ENCODE data around the gene MACROH2A2.

MACROH2A2 gene

DNA sequence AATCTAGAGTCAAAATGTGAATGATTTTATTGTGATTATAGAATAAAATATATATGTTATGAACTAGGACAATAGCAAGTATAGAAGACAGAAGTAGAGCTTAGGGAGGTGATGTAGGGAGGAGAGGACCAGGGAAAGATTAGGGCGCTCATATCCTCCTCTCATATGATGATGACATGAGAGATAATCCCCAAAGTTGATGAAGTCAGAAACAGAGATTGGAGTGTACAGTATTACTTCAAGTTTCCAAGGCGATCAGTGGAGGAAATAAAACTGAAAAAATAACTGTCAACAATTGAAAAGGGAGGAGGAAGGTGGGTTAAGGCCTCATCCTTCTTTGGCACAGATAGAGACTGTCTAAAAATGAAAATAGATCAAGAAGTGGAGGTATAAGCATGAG lies 14.9 kb downstream of the MACROH2A2 start:
- no peak for DNase-seq (ENCODE audit: low read depth)
- TF ChIP-seq, protein P1, sequence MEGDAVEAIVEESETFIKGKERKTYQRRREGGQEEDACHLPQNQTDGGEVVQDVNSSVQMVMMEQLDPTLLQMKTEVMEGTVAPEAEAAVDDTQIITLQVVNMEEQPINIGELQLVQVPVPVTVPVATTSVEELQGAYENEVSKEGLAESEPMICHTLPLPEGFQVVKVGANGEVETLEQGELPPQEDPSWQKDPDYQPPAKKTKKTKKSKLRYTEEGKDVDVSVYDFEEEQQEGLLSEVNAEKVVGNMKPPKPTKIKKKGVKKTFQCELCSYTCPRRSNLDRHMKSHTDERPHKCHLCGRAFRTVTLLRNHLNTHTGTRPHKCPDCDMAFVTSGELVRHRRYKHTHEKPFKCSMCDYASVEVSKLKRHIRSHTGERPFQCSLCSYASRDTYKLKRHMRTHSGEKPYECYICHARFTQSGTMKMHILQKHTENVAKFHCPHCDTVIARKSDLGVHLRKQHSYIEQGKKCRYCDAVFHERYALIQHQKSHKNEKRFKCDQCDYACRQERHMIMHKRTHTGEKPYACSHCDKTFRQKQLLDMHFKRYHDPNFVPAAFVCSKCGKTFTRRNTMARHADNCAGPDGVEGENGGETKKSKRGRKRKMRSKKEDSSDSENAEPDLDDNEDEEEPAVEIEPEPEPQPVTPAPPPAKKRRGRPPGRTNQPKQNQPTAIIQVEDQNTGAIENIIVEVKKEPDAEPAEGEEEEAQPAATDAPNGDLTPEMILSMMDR (conservative IDR thresholded peaks at IDR 0.05; ENCODE audit: low read depth, low read length): no peak
- H3K4me3 ChIP-seq (ENCODE audit: low read length): no peak overlapping the region

DNA sequence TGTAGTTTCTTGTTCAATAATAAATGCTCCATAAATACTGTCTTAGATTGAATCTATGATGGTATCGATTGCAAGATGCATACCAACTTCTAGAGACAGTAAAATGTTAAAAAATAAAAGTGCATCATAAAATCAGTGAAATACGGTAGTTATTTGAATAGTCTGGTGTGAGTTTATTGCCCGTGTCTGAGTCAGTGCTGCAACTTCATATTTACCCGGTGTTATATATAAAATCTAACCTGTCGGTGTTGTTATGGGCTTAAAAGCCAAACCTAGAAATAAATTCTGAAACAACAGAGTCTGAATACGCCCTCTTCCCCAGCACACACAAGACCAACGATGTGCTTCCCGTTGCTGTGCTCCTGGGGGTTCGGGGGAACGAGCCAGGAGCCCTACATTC lies 16.3 kb downstream of the MACROH2A2 start:
- H3K4me3 ChIP-seq (ENCODE audit: low read length): no peak overlapping the region
- TF ChIP-seq, protein P1 (conservative IDR thresholded peaks at IDR 0.05; ENCODE audit: low read depth, low read length): no peak
- no peak for DNase-seq (ENCODE audit: low read depth)

DNA sequence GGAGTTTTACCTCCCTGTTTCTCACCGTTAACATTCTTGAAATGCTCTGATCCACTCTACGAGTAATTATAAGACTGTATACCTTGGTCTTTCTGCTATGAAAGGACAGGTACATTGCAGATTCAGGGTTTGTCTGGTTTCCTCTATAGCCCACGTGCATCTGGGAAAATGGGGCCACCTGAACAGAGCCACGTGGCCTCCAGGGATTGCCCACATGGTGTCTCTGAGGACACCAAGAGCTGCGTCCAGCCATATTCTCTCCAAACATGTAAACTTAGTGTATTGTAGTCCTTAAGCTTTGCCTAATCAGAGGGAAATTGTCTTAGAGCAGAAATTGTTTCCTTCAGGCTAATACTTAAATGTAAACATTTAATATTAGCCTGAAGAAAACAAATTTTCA lies 16.7 kb downstream of the MACROH2A2 start:
- H3K4me3 ChIP-seq (ENCODE audit: low read length): no peak overlapping the region
- TF ChIP-seq, protein P1 (conservative IDR thresholded peaks at IDR 0.05; ENCODE audit: low read depth, low read length): no peak
- DNase-seq (ENCODE audit: low read depth): no peak

DNA sequence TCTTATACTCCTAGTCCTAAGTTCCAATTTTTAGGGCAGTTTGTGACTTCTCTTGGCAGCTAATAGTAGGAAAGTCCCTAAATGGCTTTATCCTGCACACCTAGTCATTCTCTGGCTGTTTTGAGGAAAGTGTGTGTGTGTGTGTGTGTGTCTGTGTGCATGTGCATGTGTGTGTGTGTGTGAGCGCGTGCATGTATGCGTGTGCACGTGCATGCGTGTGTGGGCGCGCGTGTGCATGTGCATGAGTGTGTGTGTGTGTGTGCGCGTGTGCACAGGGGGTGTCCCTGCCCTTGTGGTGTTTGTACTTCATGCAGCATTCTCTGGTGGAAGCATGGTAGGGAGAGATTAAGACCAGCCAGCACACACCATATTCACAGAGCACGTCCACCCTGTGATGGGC lies 18.2 kb downstream of the MACROH2A2 start:
- no peak for DNase-seq (ENCODE audit: low read depth)
- no peak overlapping the region for H3K4me3 ChIP-seq (ENCODE audit: low read length)
- TF ChIP-seq, protein P1 (conservative IDR thresholded peaks at IDR 0.05; ENCODE audit: low read depth, low read length): no peak

DNA sequence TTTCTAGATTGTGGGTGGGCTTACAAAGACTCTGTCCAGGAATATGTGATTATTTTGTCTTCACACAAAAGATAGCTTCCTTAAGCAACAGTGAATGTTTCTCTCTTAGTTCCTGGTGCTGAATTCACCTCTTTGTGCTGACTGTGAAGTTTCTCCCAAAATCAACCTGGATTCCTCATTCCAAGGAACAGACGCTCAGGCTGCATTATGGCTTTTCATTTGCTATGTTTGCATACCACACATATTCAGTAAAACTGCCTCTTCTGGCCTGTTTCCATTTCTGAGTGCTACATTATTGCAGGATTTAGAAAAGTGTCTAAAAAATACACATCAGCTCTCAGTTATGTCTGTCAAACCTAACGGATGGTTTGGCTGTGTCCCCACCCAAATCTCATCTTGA lies 21.5 kb downstream of the MACROH2A2 start:
- no peak overlapping the region for H3K4me3 ChIP-seq (ENCODE audit: low read length)
- no peak for DNase-seq (ENCODE audit: low read depth)
- TF ChIP-seq, protein P1 (conservative IDR thresholded peaks at IDR 0.05; ENCODE audit: low read depth, low read length): no peak

DNA sequence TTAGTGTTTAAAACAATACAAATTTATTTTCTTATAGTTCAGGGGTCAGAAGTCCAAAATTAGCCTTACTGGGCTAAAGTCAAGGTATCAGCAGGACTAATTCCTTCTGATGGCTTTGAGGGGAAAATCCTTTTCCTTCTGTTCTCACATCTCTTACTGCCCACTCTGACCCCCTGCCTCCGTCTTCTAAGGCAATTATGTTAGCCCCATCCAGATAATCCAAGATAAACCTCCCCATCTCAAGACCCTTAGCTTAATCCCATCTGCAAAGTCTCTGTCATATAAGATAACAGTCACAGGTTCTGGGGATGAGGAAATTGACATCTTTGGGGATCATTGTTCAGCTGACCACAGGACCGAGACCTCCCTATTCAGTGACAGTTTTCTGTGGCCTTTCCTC lies 22.3 kb downstream of the MACROH2A2 start:
- H3K4me3 ChIP-seq (ENCODE audit: low read length): no peak overlapping the region
- no peak for DNase-seq (ENCODE audit: low read depth)
- TF ChIP-seq, protein P1 (conservative IDR thresholded peaks at IDR 0.05; ENCODE audit: low read depth, low read length): no peak

DNA sequence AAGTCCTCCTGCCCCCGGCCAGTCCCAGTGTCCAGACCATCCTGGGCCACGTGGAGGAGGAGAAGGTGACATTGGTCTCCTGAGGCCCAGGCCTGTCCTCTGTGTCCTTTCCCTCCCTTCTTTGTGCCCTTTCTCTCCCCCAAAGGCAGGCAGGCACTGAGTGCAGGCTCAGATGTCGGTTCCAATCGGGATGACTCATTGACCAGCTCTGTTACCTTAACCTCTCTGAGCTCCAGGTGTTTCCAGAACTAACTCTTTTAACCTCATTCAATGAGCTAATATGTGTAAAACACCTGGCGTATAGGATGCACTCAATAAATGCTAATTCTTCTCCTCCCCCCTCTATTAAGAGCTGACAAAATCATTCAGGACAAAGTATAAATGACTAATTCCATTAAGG lies 25.7 kb downstream of the MACROH2A2 start:
- TF ChIP-seq, protein P1 (conservative IDR thresholded peaks at IDR 0.05; ENCODE audit: low read depth, low read length): no peak
- no peak overlapping the region for H3K4me3 ChIP-seq (ENCODE audit: low read length)
- no peak for DNase-seq (ENCODE audit: low read depth)
